Omental fat pad (tissue), 4 donors: Measurements from ENCODE around the gene TCN2. TPM values are rescaled to one million over a fixed set of nuclear protein-coding genes. Genes with fewer than 3 reads are reported as not detected.
A peak's percentile ranks its signal among the peaks of the same experiment; 100 is the strongest.

Experiments used
- ATAC-seq: fragments of 150-250 bp; one replicate; pipeline ENCODE4 v1.9.1; 2016; ENCODE audit warnings: mild to moderate bottlenecking, moderate library complexity; ENCODE audit not compliant: low FRiP score
- DNase-seq: peaks from one replicate; pipeline ENCODE4 v3.0.0-alpha.2; 2019; ENCODE audit warnings: low spot score
- CTCF ChIP-seq, 3 donors: fragments of 450-650 bp; IDR thresholded peaks; one replicate each; pipeline ENCODE4 v1.5.1; 2016 to 2017; ENCODE audit warnings: antibody characterized with exemption in 3 of 3, mild to moderate bottlenecking in 3 of 3, moderate library complexity in 2 of 3
- total RNA-seq, 4 donors: library from RNA; depleted of rRNA; stranded (reverse); fragments of >200 nt; gene quantifications; one replicate each; pipeline ENCODE4 v1.1.0, GENCODE V29; 2016

Gene TCN2
- total RNA-seq, 4 donors from 2014 or later: 61.3 to 139 (median 73.6) TPM

GRCh38 chr22:30635273-30636225 is 28.6 kb downstream of the TCN2 start, which contains the start of gene SLC35E4:
Gene SLC35E4 (plus strand): TSS chr22:30635781. CDS start chr22:30636451, 670 bp downstream.
- DNase-seq: peak; percentile 91
- TF ChIP-seq CTCF (IDR thresholded peaks at IDR 0.05): peak in 1 of 3 donors; percentile 22
- ATAC-seq: peak; percentile 88

GRCh38 chr22:30636226-30637077 is 29.5 kb downstream of the TCN2 start:
- ATAC-seq (peak; percentile 8), DNase-seq (no peak)
- no peak for TF ChIP-seq CTCF (IDR thresholded peaks at IDR 0.05)

- ATAC-seq (no peak), DNase-seq (no peak)
- TF ChIP-seq CTCF (IDR thresholded peaks at IDR 0.05): no peak
Observed at GRCh38 chr22:30637701-30638114, 30.7 kb downstream of the TCN2 start.

DNA sequence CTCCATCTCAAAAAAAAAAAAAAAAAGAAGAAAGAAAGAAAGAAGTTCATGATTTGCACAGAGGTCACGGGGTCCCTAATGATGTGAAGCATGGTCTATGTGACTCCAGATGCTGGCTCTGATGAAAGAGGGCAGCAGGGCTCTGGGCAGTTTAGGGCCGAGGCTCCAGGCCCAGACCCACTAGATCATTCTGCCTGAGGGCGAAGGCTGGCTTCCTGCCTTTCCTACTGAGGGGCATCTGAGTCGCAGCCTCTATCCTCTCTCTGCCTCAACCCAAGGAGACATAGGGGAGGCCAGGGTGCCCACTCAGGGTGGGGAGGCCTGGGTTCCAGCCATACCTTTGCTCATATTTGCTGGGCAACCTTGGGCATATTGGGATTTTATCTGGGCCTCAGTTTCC is 33.4 kb downstream of the TCN2 start:
- no peak for TF ChIP-seq CTCF (IDR thresholded peaks at IDR 0.05)
- DNase-seq (no peak), ATAC-seq (no peak)

- DNase-seq: no peak
- TF ChIP-seq CTCF (IDR thresholded peaks at IDR 0.05): no peak
- no peak for ATAC-seq
Observed at GRCh38 chr22:30640839-30641430, 34.0 kb downstream of the TCN2 start.

GRCh38 chr22:30643055-30643875 is 36.3 kb downstream of the TCN2 start:
- ATAC-seq: no peak
- no peak for TF ChIP-seq CTCF (IDR thresholded peaks at IDR 0.05)
- DNase-seq: no peak
